SK-N-SH (cell line): Measurements from ENCODE around the gene BORCS5. TPM values are rescaled to one million over a fixed set of nuclear protein-coding genes. Genes with fewer than 3 reads are reported as not detected.

Source experiments
- CTCF ChIA-PET: fragments of 300-600, 350-600 bp; formaldehyde crosslinking; extraction: SDS; loops from one replicate; lab custom pipeline; 2021; lab: Yijun Ruan, JAX
- POLR2A ChIA-PET: fragments of 350-600 bp; sonication (Branson Sonifier 250); formaldehyde crosslinking; extraction: SDS; loops from one replicate; lab custom pipeline; 2020; ENCODE audit warnings: antibody characterized with exemption, inconsistent platforms; lab: Yijun Ruan, JAX
- DNase-seq: peaks from one replicate; pipeline ENCODE4 v3.0.0; 2012
- H2AFZ ChIP-seq: fragments of 200-600 bp; sonication (generic); 2 replicates; pipeline ENCODE4 v1.8.1; 2016; ENCODE audit warnings: antibody characterized with exemption, mild to moderate bottlenecking, low read depth
- H3F3A ChIP-seq: fragments of 200-600 bp; sonication (generic); replicated peaks from 2 replicates; pipeline ENCODE3; 2016; ENCODE audit warnings: antibody characterized with exemption, mild to moderate bottlenecking; ENCODE audit not compliant: insufficient read depth
- H3K27ac ChIP-seq, 2 experiments: fragments of 200-500 bp in 1 of 2; fragments of 200-600 bp in 1 of 2; sonication (Bioruptor generic) in 1 of 2; sonication (generic), shearing (Covaris generic) in 1 of 2; 2 replicates each; pipeline versions ENCODE4 v1.5.1 to v1.6.1; 2014 to 2016; ENCODE audit warnings: low read depth in 2 of 2, inconsistent platforms in 1 of 2, low read length in 1 of 2, mild to moderate bottlenecking in 1 of 2, mixed read lengths in 1 of 2
- H3K27me3 ChIP-seq: fragments of 200-600 bp; sonication (generic), shearing (Covaris generic); 2 replicates; pipeline ENCODE4 v1.6.1; 2016; ENCODE audit warnings: mixed run types; ENCODE audit not compliant: insufficient read depth
- H3K36me3 ChIP-seq, 2 experiments: fragments of 200-500 bp in 1 of 2; fragments of 200-600 bp in 1 of 2; sonication (Bioruptor generic) in 1 of 2; sonication (generic) in 1 of 2; replicated peaks in 1 of 2; 2 replicates each; pipeline versions ENCODE3 to v1.5.1; 2014 to 2016; ENCODE audit warnings: low read length in 1 of 2, mild to moderate bottlenecking in 1 of 2; ENCODE audit not compliant: insufficient read depth in 2 of 2, control insufficient read depth in 1 of 2
- H3K4me1 ChIP-seq, 2 experiments: fragments of 200-500 bp in 1 of 2; fragments of 200-600 bp in 1 of 2; sonication (Bioruptor generic) in 1 of 2; sonication (generic), shearing (Covaris generic) in 1 of 2; 2 replicates each; pipeline versions ENCODE4 v1.5.1 to v1.6.1; 2014 to 2016; ENCODE audit warnings: low read depth in 1 of 2, low read length in 1 of 2, mixed run types in 1 of 2; ENCODE audit not compliant: insufficient read depth in 2 of 2, control insufficient read depth in 1 of 2
- H3K4me2 ChIP-seq: fragments of 200-600 bp; sonication (generic), shearing (Covaris generic); 2 replicates; pipeline ENCODE4 v1.6.1; 2017; ENCODE audit warnings: mixed run types
- H3K4me3 ChIP-seq, 2 experiments: fragments of 200-500 bp in 1 of 2; fragments of 200-600 bp in 1 of 2; sonication (Bioruptor generic) in 1 of 2; sonication (generic), shearing (Covaris generic) in 1 of 2; 2 replicates each; pipeline versions ENCODE4 v1.5.1 to v1.8.1; 2014 to 2016; ENCODE audit warnings: low read depth in 2 of 2, inconsistent platforms in 1 of 2, low read length in 1 of 2, mild to moderate bottlenecking in 1 of 2, mixed read lengths in 1 of 2, moderate library complexity in 1 of 2
- H3K79me2 ChIP-seq: fragments of 200-600 bp; sonication (generic); 2 replicates; pipeline ENCODE4 v1.8.1; 2017; ENCODE audit warnings: mild to moderate bottlenecking; ENCODE audit not compliant: insufficient read depth
- H3K9ac ChIP-seq: fragments of 200-600 bp; sonication (generic); 2 replicates; pipeline ENCODE4 v1.6.1; 2017; ENCODE audit warnings: mixed run types
- H3K9me2 ChIP-seq: fragments of 200-600 bp; sonication (generic); 2 replicates; pipeline ENCODE4 v1.6.1; 2017; ENCODE audit warnings: mixed run types
- H3K9me3 ChIP-seq: fragments of 200-600 bp; sonication (generic); 2 replicates; pipeline ENCODE4 v1.6.1; 2017; ENCODE audit warnings: mixed run types, mild to moderate bottlenecking, moderate library complexity
- H4K20me1 ChIP-seq: fragments of 200-600 bp; sonication (generic); 2 replicates; pipeline ENCODE4 v1.6.1; 2017; ENCODE audit warnings: mild to moderate bottlenecking, mixed run types; ENCODE audit not compliant: insufficient read depth
- FOSL2 ChIP-seq: IDR thresholded peaks from 2 replicates; pipeline ENCODE4 v1.4.0; 2012; ENCODE audit warnings: low read depth, mild to moderate bottlenecking, moderate library complexity, borderline replicate concordance
- FOXJ3 ChIP-seq: sonication (generic); formaldehyde crosslinking; IDR thresholded peaks from 2 replicates; pipeline ENCODE4 v1.5.1; 2020; ENCODE audit warnings: mild to moderate bottlenecking, missing genetic modification reagents
- MAX ChIP-seq: IDR thresholded peaks from 2 replicates; pipeline ENCODE4 v1.4.0; 2012; ENCODE audit warnings: low read depth
- MEF2A ChIP-seq: IDR thresholded peaks from 2 replicates; pipeline ENCODE4 v1.4.0; 2012; ENCODE audit warnings: low read depth, borderline replicate concordance
- PBX3 ChIP-seq: IDR thresholded peaks from 2 replicates; pipeline ENCODE4; 2012
- RAD21 ChIP-seq: IDR thresholded peaks from 2 replicates; pipeline ENCODE4 v1.6.1; 2012; ENCODE audit warnings: mild to moderate bottlenecking, low read length
- RCOR1 ChIP-seq: fragments of 150-350 bp; IDR thresholded peaks from 2 replicates; pipeline ENCODE4 v1.6.1; 2017; ENCODE audit warnings: antibody characterized with exemption, low read length
- REST ChIP-seq: IDR thresholded peaks from 2 replicates; pipeline ENCODE4 v1.6.1; 2012; ENCODE audit warnings: mild to moderate bottlenecking, low read depth, low read length, moderate library complexity
- SIN3A ChIP-seq: IDR thresholded peaks from 2 replicates; pipeline ENCODE4 v1.6.1; 2012; ENCODE audit warnings: low read depth, mild to moderate bottlenecking, low read length, moderate library complexity, borderline replicate concordance
- SMC3 ChIP-seq: IDR thresholded peaks from 2 replicates; pipeline ENCODE4 v1.6.1; 2012; ENCODE audit warnings: low read depth, low read length, improper control_type of control experiment
- TCF12 ChIP-seq: IDR thresholded peaks from 2 replicates; pipeline ENCODE4 v1.4.0; 2012
- TEAD4 ChIP-seq: IDR thresholded peaks from 2 replicates; pipeline ENCODE4 v1.4.0; 2012; ENCODE audit warnings: mild to moderate bottlenecking, borderline replicate concordance; ENCODE audit not compliant: insufficient read depth
- USF1 ChIP-seq: IDR thresholded peaks from 2 replicates; pipeline ENCODE4 v1.4.0; 2012; ENCODE audit warnings: low read depth, borderline replicate concordance
- USF2 ChIP-seq: fragments of 150-350 bp; IDR thresholded peaks from 2 replicates; pipeline ENCODE4 v1.6.1; 2017; ENCODE audit warnings: antibody characterized with exemption, low read length, low read depth, borderline replicate concordance
- ZBTB33 ChIP-seq: IDR thresholded peaks from 2 replicates; pipeline ENCODE4 v1.4.0; 2012; ENCODE audit warnings: low read depth, borderline replicate concordance
- WGBS: methylation state at CpG from one replicate; pipeline ENCODE4 v1.1.6; 2017; ENCODE audit warnings: low lambda C conversion rate; 5-methylcytosine and 5-hydroxymethylcytosine counted together
- polyA plus RNA-seq, 3 experiments: library from polyadenylated mRNA; depleted of rRNA; stranded (reverse); fragments of >200 nt; gene quantifications; 2 replicates each; pipeline ENCODE4 v1.2.3, GENCODE V29; 2012

BORCS5 gene
- polyA plus RNA-seq, 1 of the 3 experiments (the other 2 are of a cell fraction), result 16.3 TPM

DNA sequence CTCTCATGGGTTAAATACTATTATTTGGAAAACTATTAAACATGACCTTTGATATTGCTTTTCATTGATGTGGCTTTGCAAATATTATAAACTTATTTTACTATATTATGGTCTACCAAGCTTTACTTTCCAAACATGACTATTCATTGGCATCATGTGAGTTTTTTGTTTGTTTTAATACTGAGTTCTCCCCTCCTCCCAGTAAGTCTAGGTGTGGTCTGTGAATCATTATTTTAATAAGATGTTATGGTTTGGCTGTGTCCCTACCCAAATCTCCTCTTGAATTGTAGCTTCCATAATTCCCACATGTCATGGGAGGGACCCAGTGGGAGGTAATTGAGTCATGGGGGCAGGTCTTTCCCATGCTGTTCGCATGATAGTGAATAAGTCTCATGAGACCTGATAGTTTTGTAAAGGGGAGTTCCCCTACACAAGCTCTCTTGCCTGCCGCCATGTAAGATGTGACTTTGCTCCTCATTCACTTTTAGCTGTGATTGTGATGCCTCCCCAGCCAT is 80.0 kb downstream of the BORCS5 start:
- H3F3A ChIP-seq, result peaks cover 7% of the 10 kb centered on the region
- H4K20me1 ChIP-seq, result no peaks in the 10 kb centered on the region
- H3K9me2 ChIP-seq, result no peaks in the 10 kb centered on the region
- DNase-seq, result no peak
- no peaks in the 10 kb centered on the region for H3K27me3 ChIP-seq
- ChIA-PET POLR2A (no interaction called here), CTCF (interaction anchor here (0.9 kb wide), 1 partner anchor 83 kb away, joined by 3 read pairs; no protein-coding TSS in a partner anchor)
- TF ChIP-seq PBX3 (no peak), FOXJ3 (CRISPR knock-in tag) (no peak), RCOR1 (no peak), FOSL2 (no peak), RAD21 (no peak), REST (no peak), TEAD4 (no peak)
- no peak overlapping the region for H2AFZ ChIP-seq
- no peak overlapping the region for H3K4me2 ChIP-seq
- no peaks in the 10 kb centered on the region for H3K9me3 ChIP-seq
- no peaks in the 10 kb centered on the region for H3K79me2 ChIP-seq
- H3K9ac ChIP-seq, result no peak overlapping the region
- peaks cover 4 to 7% of the 10 kb centered on the region in 2 experiments for H3K36me3 ChIP-seq
- H3K4me3 ChIP-seq, result no peak overlapping the region
- 85% methylated on average over 2 of the region's 2 CpGs for WGBS
- peaks cover 7 to 12% of the 10 kb centered on the region in 2 experiments for H3K4me1 ChIP-seq
- H3K27ac ChIP-seq, result no peak overlapping the region

- H4K20me1 ChIP-seq, result no peaks in the 10 kb centered on the region
- H3K79me2 ChIP-seq, result no peaks in the 10 kb centered on the region
- H3K4me2 ChIP-seq, result no peak overlapping the region
- 85% methylated on average over 6 of the region's 6 CpGs for WGBS
- no peak overlapping the region for H3K4me3 ChIP-seq
- H3K9me3 ChIP-seq, result no peaks in the 10 kb centered on the region
- peaks cover 4 to 7% of the 10 kb centered on the region in 2 experiments for H3K36me3 ChIP-seq
- H3K27me3 ChIP-seq, result no peaks in the 10 kb centered on the region
- H3F3A ChIP-seq, result peaks cover 17% of the 10 kb centered on the region
- ChIA-PET POLR2A (no interaction called here), CTCF (no interaction called here)
- H3K9ac ChIP-seq, result no peak overlapping the region
- peaks cover 3 to 10% of the 10 kb centered on the region in 2 experiments; a peak in 3 of 4 replicates for H3K4me1 ChIP-seq
- DNase-seq, result no peak
- no peak overlapping the region for H2AFZ ChIP-seq
- no peaks in the 10 kb centered on the region for H3K9me2 ChIP-seq
- H3K27ac ChIP-seq, result no peak overlapping the region
- TF ChIP-seq FOSL2 (no peak), MEF2A (no peak), PBX3 (no peak), RAD21 (no peak), ZBTB33 (no peak), MAX (no peak), SMC3 (no peak), TCF12 (no peak), TEAD4 (no peak), USF2 (no peak), SIN3A (no peak), USF1 (no peak)
Observed at GRCh38 chr12:12439636-12440035, 82.8 kb downstream of the BORCS5 start.
